Pancreas (tissue), 10 donors: ENCODE results near the gene IL22RA2. TPM values are rescaled to one million over a fixed set of nuclear protein-coding genes. Genes with fewer than 3 reads are reported as not detected.

Experiments
- ATAC-seq, 4 donors: fragments of 200-7000 bp; cut with Tn5 transposase; one replicate each; pipeline versions ENCODE4 v1.8.0 to v1.9.1; 2020; ENCODE audit warnings: mild to moderate bottlenecking in 4 of 4, moderate library complexity in 4 of 4
- DNase-seq, 6 donors: peaks; one replicate each; pipeline ENCODE4 v3.0.0-alpha.2; 2020
- FAIRE-seq: peaks from 2 replicates; lab custom pipeline; 2012; peaks lifted over from hg19 to GRCh38; lab: Jason Lieb, UNC
- H3K27ac ChIP-seq, 4 donors: fragments of 200-600 bp; sonication (generic); 1 replicate in 3 of 4; 2 replicates in 1 of 4; pipeline versions ENCODE4 v1.5.0 to v1.8.0; 2020
- H3K27me3 ChIP-seq, 4 donors: fragments of 200-600 bp; one replicate each; pipeline ENCODE4 v1.8.0; 2021
- H3K36me3 ChIP-seq, 3 donors: fragments of 200-600 bp; sonication (generic) in 1 of 3; one replicate each; pipeline versions ENCODE4 v1.5.0 to v1.8.0; 2020 to 2021
- H3K4me1 ChIP-seq, 3 donors: fragments of 200-600 bp; one replicate each; pipeline ENCODE4 v1.8.0; 2021
- H3K4me3 ChIP-seq, 4 donors: fragments of 200-600 bp; sonication (generic) in 2 of 4; one replicate each; pipeline versions ENCODE4 v1.5.0 to v1.8.0; 2020 to 2021
- H3K9me3 ChIP-seq, 4 donors: fragments of 200-600 bp; one replicate each; pipeline ENCODE4 v1.8.0; 2021
- WGBS, 2 donors: extraction: QIAGEN DNeasy Blood & Tissue Kit; methylation state at CpG; one replicate each; pipeline ENCODE4 v1.1.7; 2013; 5-methylcytosine and 5-hydroxymethylcytosine counted together
- intact Hi-C, 3 donors: fragments of 100-400 bp; cut with DNase I; formaldehyde crosslinking; loops; one replicate each; pipeline versions ENCODE4 v1.11.1 to v1.14.2; 2022
- polyA plus RNA-seq, 2 donors: library from polyadenylated mRNA; stranded (reverse); fragments of 200-250 nt; gene quantifications; one replicate each; pipeline ENCODE4 v1.2.3, GENCODE V29; 2013
- total RNA-seq, 6 donors: library from RNA; stranded (reverse); fragmentation: NEBNext Ultra II Directional in 4 of 6; extraction: Animal tissue kit (Norgen Biotek cat#: 25700) in 4 of 6; gene quantifications; one replicate each; pipeline versions ENCODE4 v1.2.1 to v1.2.4, GENCODE V29; 2021 to 2023
- TF ChIP-seq, protein P1 (sequence below), 4 donors: fragments of 200-600 bp; sonication (generic) in 3 of 4; IDR thresholded peaks; one replicate each; pipeline versions ENCODE4 v1.5.0 to v1.8.0; 2021; ENCODE audit warnings: antibody characterized with exemption in 4 of 4
- donor health status: healthy with polysubstance abuse.
- donor health status: DM: no; HTN: no; CAD: no; lungs with moderate emphysema.
- donor health status: DM: no; HTN: no; CAD: no.
- donor health status: control.
- donor health status: control.
- donor health status: Bipolar disorder and iron deficiency.
- donor health status: DM: yes; HTN: yes; CAD: no.
- donor health status: DM: no; HTN: no; CAD: no.
- donor health status: DM: no; HTN: no; CAD: no.
- donor health status: DM: yes; HTN: yes; CAD: no.

IL22RA2 gene
- total and polyA plus RNA-seq, 8 donors: 0.06 TPM; not detected in 7

DNA sequence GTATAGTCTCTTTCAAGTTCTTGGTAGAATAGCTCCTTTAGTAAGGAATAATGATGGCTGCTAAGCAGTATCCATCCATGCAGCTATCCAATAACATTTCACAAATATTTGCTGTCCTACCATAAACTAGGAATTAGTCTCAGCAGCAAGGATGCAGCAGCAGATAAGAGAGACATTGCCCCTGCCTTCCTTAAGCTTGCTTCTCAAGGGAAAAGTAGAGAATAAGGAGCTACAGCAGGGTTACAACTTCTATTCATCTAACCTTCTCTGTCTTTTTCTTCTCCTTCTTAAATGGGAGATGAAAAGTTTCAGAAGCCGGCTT lies 2.4 kb downstream of the IL22RA2 start:
- ATAC-seq (no peak), DNase-seq (no peak), FAIRE-seq (no peak)
- Histone ChIP-seq H3K9me3 (no peaks in the 10 kb centered on the region), H3K4me3 (no peak overlapping the region), H3K27ac (no peak overlapping the region), H3K4me1 (no peaks in the 10 kb centered on the region), H3K27me3 (no peaks in the 10 kb centered on the region), H3K36me3 (no peaks in the 10 kb centered on the region)
- 95% methylated on average over 1 of the region's 1 CpG for WGBS, 2 donors
- intact Hi-C loops: no loop called here
- TF ChIP-seq, protein P1, sequence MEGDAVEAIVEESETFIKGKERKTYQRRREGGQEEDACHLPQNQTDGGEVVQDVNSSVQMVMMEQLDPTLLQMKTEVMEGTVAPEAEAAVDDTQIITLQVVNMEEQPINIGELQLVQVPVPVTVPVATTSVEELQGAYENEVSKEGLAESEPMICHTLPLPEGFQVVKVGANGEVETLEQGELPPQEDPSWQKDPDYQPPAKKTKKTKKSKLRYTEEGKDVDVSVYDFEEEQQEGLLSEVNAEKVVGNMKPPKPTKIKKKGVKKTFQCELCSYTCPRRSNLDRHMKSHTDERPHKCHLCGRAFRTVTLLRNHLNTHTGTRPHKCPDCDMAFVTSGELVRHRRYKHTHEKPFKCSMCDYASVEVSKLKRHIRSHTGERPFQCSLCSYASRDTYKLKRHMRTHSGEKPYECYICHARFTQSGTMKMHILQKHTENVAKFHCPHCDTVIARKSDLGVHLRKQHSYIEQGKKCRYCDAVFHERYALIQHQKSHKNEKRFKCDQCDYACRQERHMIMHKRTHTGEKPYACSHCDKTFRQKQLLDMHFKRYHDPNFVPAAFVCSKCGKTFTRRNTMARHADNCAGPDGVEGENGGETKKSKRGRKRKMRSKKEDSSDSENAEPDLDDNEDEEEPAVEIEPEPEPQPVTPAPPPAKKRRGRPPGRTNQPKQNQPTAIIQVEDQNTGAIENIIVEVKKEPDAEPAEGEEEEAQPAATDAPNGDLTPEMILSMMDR (IDR thresholded peaks at IDR 0.05): no peak

DNA sequence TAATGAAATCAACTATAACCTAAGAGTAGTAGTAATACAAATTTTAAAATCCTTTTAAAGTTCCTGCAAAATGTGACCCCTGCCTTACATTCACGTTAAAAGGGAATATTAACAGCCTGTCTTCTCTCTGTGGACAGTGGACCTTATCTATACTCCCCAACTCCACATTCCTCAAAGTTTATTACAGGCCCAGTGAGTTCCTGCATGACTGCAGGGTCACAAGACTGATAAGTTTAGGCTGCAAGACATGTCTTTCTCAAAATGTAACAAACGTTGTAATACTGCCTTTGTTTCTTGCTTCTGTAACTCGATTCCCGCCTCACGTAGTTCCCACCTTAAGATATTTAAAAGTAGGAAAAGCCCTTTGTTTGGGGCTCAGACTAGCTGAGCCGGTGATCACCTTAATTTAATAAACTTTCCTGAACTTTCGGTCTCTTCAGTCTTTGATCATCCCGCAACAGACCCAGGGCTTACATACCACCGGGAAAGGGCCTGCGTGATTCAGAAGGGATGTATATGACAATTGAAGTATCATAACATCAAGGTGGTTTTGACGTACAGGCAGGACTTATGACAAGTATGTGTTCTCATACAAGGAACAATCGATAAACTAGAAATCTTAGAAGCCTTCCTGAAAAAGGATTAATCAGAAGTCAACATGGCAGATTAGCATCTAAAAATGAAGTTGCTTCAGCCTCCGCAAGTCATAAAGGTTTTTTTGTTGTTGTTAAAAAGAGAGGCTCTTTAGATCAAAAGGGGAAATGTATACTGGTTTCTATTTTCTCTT lies 3.0 kb downstream of the IL22RA2 start:
- FAIRE-seq (no peak), DNase-seq (no peak), ATAC-seq (no peak)
- Histone ChIP-seq H3K4me3 (no peak overlapping the region), H3K4me1 (no peaks in the 10 kb centered on the region), H3K36me3 (no peaks in the 10 kb centered on the region), H3K27me3 (no peaks in the 10 kb centered on the region), H3K27ac (no peak overlapping the region), H3K9me3 (no peaks in the 10 kb centered on the region)
- intact Hi-C loops: no loop called here
- TF ChIP-seq, protein P1 (IDR thresholded peaks at IDR 0.05): no peak
- 83 to 87% methylated on average over 13 of the region's 13 CpGs for WGBS, 2 donors

DNA sequence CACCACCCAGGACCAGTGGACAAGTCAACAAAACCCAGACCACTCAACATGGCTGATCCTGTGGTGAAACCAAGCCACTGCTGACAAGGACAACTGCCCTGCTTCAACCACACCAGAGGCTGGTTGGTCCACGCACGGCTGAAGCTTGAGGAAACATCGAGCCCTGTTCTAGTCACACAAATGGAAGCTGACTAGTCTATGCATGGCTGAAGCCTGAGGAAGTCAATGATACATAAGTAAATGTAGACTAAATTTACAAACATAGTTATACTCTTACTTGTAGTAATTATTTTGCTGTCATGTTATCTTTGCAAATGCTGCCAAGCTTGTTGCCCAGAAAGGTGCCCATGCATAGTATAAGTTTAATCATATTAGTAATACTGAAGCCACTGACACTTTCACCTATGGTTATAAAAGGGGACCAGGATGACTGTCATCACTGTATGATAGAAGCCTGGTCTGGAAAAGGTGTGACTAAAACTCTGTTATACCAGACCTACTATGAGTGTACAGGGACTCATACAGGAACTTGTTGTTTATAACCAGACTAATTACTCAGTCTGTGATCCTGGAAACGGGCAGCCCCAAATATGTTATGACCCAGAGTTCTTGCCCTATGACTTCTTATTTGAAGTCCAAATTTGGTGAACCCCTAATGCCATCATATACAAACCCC lies 5.6 kb downstream of the IL22RA2 start:
- 84 to 87% methylated on average over 4 of the region's 4 CpGs for WGBS, 2 donors
- H3K4me1 ChIP-seq: no peaks in the 10 kb centered on the region
- H3K4me3 ChIP-seq: no peak overlapping the region
- intact Hi-C loops: no loop called here
- no peaks in the 10 kb centered on the region for H3K27me3 ChIP-seq
- ATAC-seq (no peak), DNase-seq (no peak), FAIRE-seq (no peak)
- H3K9me3 ChIP-seq: no peaks in the 10 kb centered on the region
- TF ChIP-seq, protein P1 (IDR thresholded peaks at IDR 0.05): no peak
- H3K36me3 ChIP-seq: no peaks in the 10 kb centered on the region
- H3K27ac ChIP-seq: no peak overlapping the region

- FAIRE-seq (no peak), ATAC-seq (peak in 2 of 4 donors; percentile 32 to 50), DNase-seq (no peak)
- no peak overlapping the region for H3K27ac ChIP-seq
- intact Hi-C loops: no loop called here
- H3K4me1 ChIP-seq: no peaks in the 10 kb centered on the region
- H3K9me3 ChIP-seq: no peaks in the 10 kb centered on the region
- 67 to 72% methylated on average over 8 of the region's 8 CpGs for WGBS, 2 donors
- no peaks in the 10 kb centered on the region for H3K27me3 ChIP-seq
- no peak overlapping the region for H3K4me3 ChIP-seq
- TF ChIP-seq, protein P1 (IDR thresholded peaks at IDR 0.05): no peak
- no peaks in the 10 kb centered on the region for H3K36me3 ChIP-seq
These were observed 7.0 kb downstream of the IL22RA2 start for GRCh38 chr6:137166247-137167098.
